Measurements from ENCODE around the gene NCR3LG1. TPM values are rescaled to one million over a fixed set of nuclear protein-coding genes. Genes with fewer than 3 reads are reported as not detected.

Gene NCR3LG1
- total and polyA plus RNA-seq, 2 of the 8 experiments (the other 6 are each of a cell fraction or from before 2014, with no cell fraction given): 0.68 to 1.9 TPM

GRCh38 chr11:17397311-17398002 is 45.9 kb downstream of the NCR3LG1 start:
- H4K91ac ChIP-seq (replicated peaks; ENCODE audit: insufficient read length, low read length): no peak overlapping the region
- no peak overlapping the region for H3K4ac ChIP-seq (replicated peaks; ENCODE audit: insufficient read length, low read depth, low read length)
- H4K8ac ChIP-seq (ENCODE audit: extremely low read depth, insufficient read depth, low read length): no peak overlapping the region
- H3K27ac ChIP-seq (ENCODE audit: low read depth, low read length): no peak overlapping the region; the same call in 1 of the 2 replicates
- H3K4me2 ChIP-seq (ENCODE audit: insufficient read depth in 1 of 2, low read depth in 2 of 2, low read length in 2 of 2): no peak overlapping the region
- H3K56ac ChIP-seq (replicated peaks; ENCODE audit: insufficient read length, low read depth, low read length): no peak overlapping the region
- H3K18ac ChIP-seq (ENCODE audit: extremely low read depth, low read length): no peak overlapping the region
- H3K9me3 ChIP-seq (ENCODE audit: insufficient read depth in 2 of 2, low read depth in 1 of 2, low read length in 1 of 2): no peaks in the 10 kb centered on the region
- no peaks in the 10 kb centered on the region for H3K23me2 ChIP-seq (ENCODE audit: low read depth, low read length)
- H3K23ac ChIP-seq (ENCODE audit: insufficient read length): no peak overlapping the region
- peaks cover 0 to 1% of the 10 kb centered on the region in 2 experiments for H4K20me1 ChIP-seq (replicated peaks in 1 of 2; ENCODE audit: control insufficient read depth in 1 of 2, insufficient read depth in 2 of 2, low read length in 2 of 2)
- no peak overlapping the region for H2BK12ac ChIP-seq (ENCODE audit: low read depth, low read length)
- H2AFZ ChIP-seq (ENCODE audit: low read length): no peak overlapping the region
- no peak overlapping the region for H2AK5ac ChIP-seq (ENCODE audit: low read depth, low read length)
- no peaks in the 10 kb centered on the region for H3K79me2 ChIP-seq (ENCODE audit: control insufficient read depth in 1 of 2, insufficient read depth in 2 of 2, low read length in 2 of 2)
- no peaks in the 10 kb centered on the region for H3K79me1 ChIP-seq (ENCODE audit: low read depth, low read length)
- ChIA-PET POLR2A (ENCODE audit: partially characterized antibody) (interaction anchor here (1.0 to 1.1 kb wide), 2 partner anchors 11 to 42 kb away, joined by 3 to 4 read pairs; no protein-coding TSS in a partner anchor), CTCF (ENCODE audit: partially characterized antibody) (interaction anchor here (1.0 to 38.8 kb wide), 13 partner anchors 8 to 237 kb away, joined by 3 to 1414 read pairs (median 7); partner anchors contain the start of gene KCNJ11)
- DNase-seq (ENCODE audit: low read depth in 1 of 2, low spot score in 2 of 2) (no peak), FAIRE-seq (no peak)
- H3K27me3 ChIP-seq (replicated peaks in 1 of 4; ENCODE audit: control insufficient read depth in 3 of 4, extremely low read depth in 1 of 4, insufficient read depth in 3 of 4, low read length in 3 of 4): no peaks in the 10 kb centered on the region
- 94% methylated on average over 12 of the region's 14 CpGs; no CpG with 5 or more reads in 1 of the 2 experiments for WGBS, 2 experiments (ENCODE audit: extremely low coverage in 1 of 2, insufficient coverage in 1 of 2, insufficient read length in 1 of 2, insufficient replicate concordance in 2 of 2, low coverage in 1 of 2, low lambda C conversion rate in 2 of 2, missing lambda C conversion rate in 1 of 2)
- H2BK15ac ChIP-seq (ENCODE audit: low read length): no peak overlapping the region
- H3K4me1 ChIP-seq (replicated peaks in 1 of 4; ENCODE audit: control insufficient read depth in 3 of 4, insufficient read depth in 4 of 4, low read length in 3 of 4): no peaks in the 10 kb centered on the region; a peak in 1 of 7 replicates
- no peak overlapping the region; the same call in 1 of the 2 replicates for H2BK5ac ChIP-seq (ENCODE audit: low read depth, low read length)
- no peak overlapping the region for H3K4me3 ChIP-seq (ENCODE audit: extremely low read depth in 1 of 4, insufficient read depth in 2 of 4, low read depth in 3 of 4, low read length in 4 of 4)
- no peak overlapping the region for H2BK20ac ChIP-seq (ENCODE audit: low read length)
- H2BK120ac ChIP-seq (replicated peaks; ENCODE audit: low read depth, low read length): no peak overlapping the region
- no peak overlapping the region for H4K5ac ChIP-seq (ENCODE audit: insufficient read length, low read depth, low read length)
- no peak overlapping the region for H3K14ac ChIP-seq (ENCODE audit: insufficient read length)
- H3K36me3 ChIP-seq (ENCODE audit: control insufficient read depth in 2 of 4, insufficient read depth in 4 of 4, low read length in 3 of 4): no peaks in the 10 kb centered on the region
- H3K9ac ChIP-seq (replicated peaks in 1 of 4; ENCODE audit: extremely low read depth in 1 of 4, low read depth in 3 of 4, low read length in 3 of 4): no peak overlapping the region
- no peak for TF ChIP-seq EP300 (IDR thresholded peaks at IDR 0.05; ENCODE audit: borderline replicate concordance in 1 of 2, low read depth in 2 of 2, low read length in 2 of 2)
- no peak for TF ChIP-seq POU5F1 (IDR thresholded peaks at IDR 0.05; ENCODE audit: low read depth, low read length)
- TF ChIP-seq PHF8 (conservative IDR thresholded peaks at IDR 0.05; ENCODE audit: low read depth, low read length): no peak
- no peak for TF ChIP-seq TAF7 (optimal IDR thresholded peaks at IDR 0.05; ENCODE audit: borderline replicate concordance, low read depth, low read length)
- TF ChIP-seq CHD2 (IDR thresholded peaks at IDR 0.05; ENCODE audit: low read length): no peak
- no peak for TF ChIP-seq SUZ12 (IDR thresholded peaks at IDR 0.05; ENCODE audit: low read length)
- no peak for TF ChIP-seq SP4 (IDR thresholded peaks at IDR 0.05; ENCODE audit: low read length)
- TF ChIP-seq TCF12 (IDR thresholded peaks at IDR 0.05; ENCODE audit: low read depth, low read length): no peak
- no peak for TF ChIP-seq KDM5A (IDR thresholded peaks at IDR 0.05; ENCODE audit: low read length)
- TF ChIP-seq EZH2 (IDR thresholded peaks at IDR 0.05; ENCODE audit: low read depth, low read length, severe bottlenecking): no peak
- no peak for TF ChIP-seq SIRT6 (IDR thresholded peaks at IDR 0.05; ENCODE audit: low read length)
- no peak for TF ChIP-seq GTF2F1 (IDR thresholded peaks at IDR 0.05; ENCODE audit: borderline replicate concordance, low read depth, low read length)
- TF ChIP-seq RAD21 (IDR thresholded peaks at IDR 0.05 in 1 of 2, conservative IDR thresholded peaks at IDR 0.05 in 1 of 2; ENCODE audit: low read depth in 2 of 2, low read length in 2 of 2): no peak

Data from H1 (cell line).